Fibroblast of the aortic adventitia (primary cell): ENCODE measurements around the gene KRT9. TPM values are rescaled to one million over a fixed set of nuclear protein-coding genes. Genes with fewer than 3 reads are reported as not detected.
"Not testable (repeated sequence)": the region's sequence is repeated elsewhere in the genome, so short reads cannot be mapped to it uniquely, and the experiment has no call there.

Source experiments
- DNase-seq: peaks from one replicate; pipeline ENCODE4 v3.0.0-alpha.2; 2010; ENCODE audit warnings: low read depth
- H3K4me3 ChIP-seq: 2 replicates; pipeline ENCODE4 v1.5.1; 2011; ENCODE audit warnings: low read depth, mild to moderate bottlenecking, control low read depth, low read length, moderate library complexity
- CTCF ChIP-seq: IDR thresholded peaks from 2 replicates; pipeline ENCODE4 v1.5.1; 2011; ENCODE audit warnings: mild to moderate bottlenecking, low read length, control low read depth, inconsistent platforms; ENCODE audit not compliant: insufficient read depth
- total RNA-seq: library from RNA; depleted of rRNA; stranded (reverse); fragments of >200 nt; gene quantifications from 2 replicates; pipeline ENCODE4 v1.2.3, GENCODE V29; 2012; ENCODE audit warnings: low replicate concordance

Gene KRT9
- total RNA-seq, 1 donor, result not detected

GRCh38 chr17:41578971-41579370 lies 7.1 kb upstream of the KRT9 start:
- no peak overlapping the region for H3K4me3 ChIP-seq
- no peak for DNase-seq
- no peak for TF ChIP-seq CTCF

GRCh38 chr17:41578538-41578937 lies 6.7 kb upstream of the KRT9 start:
- DNase-seq, result no peak
- no peak for TF ChIP-seq CTCF
- no peak overlapping the region for H3K4me3 ChIP-seq

- DNase-seq, H3K4me3 ChIP-seq: not testable (repeated sequence)
Measured at GRCh38 chr17:41576740-41577139, 4.9 kb upstream of the KRT9 start.

GRCh38 chr17:41575336-41575735 lies 3.5 kb upstream of the KRT9 start:
- H3K4me3 ChIP-seq, result no peak overlapping the region
- no peak for DNase-seq
- TF ChIP-seq CTCF, result no peak

- no peak for TF ChIP-seq CTCF
- H3K4me3 ChIP-seq, result no peak overlapping the region
- DNase-seq, result no peak
Measured at GRCh38 chr17:41567317-41567716, 4.5 kb downstream of the KRT9 start.

- DNase-seq, result no peak
- H3K4me3 ChIP-seq, result no peak overlapping the region
- TF ChIP-seq CTCF, result no peak
Measured at GRCh38 chr17:41565338-41565737, 6.5 kb downstream of the KRT9 start.

GRCh38 chr17:41563607-41564170 lies 8.2 kb downstream of the KRT9 start:
- no peak for TF ChIP-seq CTCF
- no peak for DNase-seq

More at GRCh38 chr17:41563607-41564170, 8.2 kb downstream of the KRT9 start:
- H3K4me3 ChIP-seq, result no peak overlapping the region
